ENCODE data around the gene SIGLEC1. TPM values are rescaled to one million over a fixed set of nuclear protein-coding genes. Genes with fewer than 3 reads are reported as not detected.
A peak's percentile ranks its signal among the peaks of the same experiment; 100 is the strongest.

Gene SIGLEC1
- total RNA-seq, 1 donor from 2014 or later, result not detected

- H3K36me3 Mint-ChIP-seq (ENCODE audit: low read depth), result no peaks in the 10 kb centered on the region
- peak overlapping the region; percentile 68 for H3K4me3 Mint-ChIP-seq (ENCODE audit: unreplicated experiment)
- peak overlapping the region; percentile 84 for H3K27ac Mint-ChIP-seq (ENCODE audit: unreplicated experiment)
- DNase-seq (ENCODE audit: low spot score), result peak; percentile 90
- H3K27me3 Mint-ChIP-seq (ENCODE audit: low read depth), result peaks cover under 1% of the 10 kb centered on the region
- TF ChIP-seq CTCF (IDR thresholded peaks at IDR 0.05), result no peak
- no peaks in the 10 kb centered on the region for H3K9me3 Mint-ChIP-seq (ENCODE audit: low read depth)
- H3K4me1 Mint-ChIP-seq (ENCODE audit: low read depth), result peaks cover 38% of the 10 kb centered on the region
These were observed 31.6 kb downstream of the SIGLEC1 start for GRCh38 chr20:3680701-3681351.

GRCh38 chr20:3679749-3680700, 32.4 kb downstream of the SIGLEC1 start:
- H3K4me3 Mint-ChIP-seq (ENCODE audit: unreplicated experiment), result peak overlapping the region; percentile 47
- no peaks in the 10 kb centered on the region for H3K9me3 Mint-ChIP-seq (ENCODE audit: low read depth)
- peak; percentile 85 for DNase-seq (ENCODE audit: low spot score)
- H3K4me1 Mint-ChIP-seq (ENCODE audit: low read depth), result peaks cover 38% of the 10 kb centered on the region
- H3K27ac Mint-ChIP-seq (ENCODE audit: unreplicated experiment), result peak overlapping the region; percentile 84
- peaks cover 2% of the 10 kb centered on the region for H3K36me3 Mint-ChIP-seq (ENCODE audit: low read depth)
- no peak for TF ChIP-seq CTCF (IDR thresholded peaks at IDR 0.05)
- peaks cover 8% of the 10 kb centered on the region for H3K27me3 Mint-ChIP-seq (ENCODE audit: low read depth)

GRCh38 chr20:3678856-3679720, 33.3 kb downstream of the SIGLEC1 start:
- Mint-ChIP-seq H3K4me3 (ENCODE audit: unreplicated experiment) (no peak overlapping the region), H3K9me3 (ENCODE audit: low read depth) (no peaks in the 10 kb centered on the region), H3K27me3 (ENCODE audit: low read depth) (peaks cover 16% of the 10 kb centered on the region), H3K27ac (ENCODE audit: unreplicated experiment) (peak overlapping the region; percentile 76), H3K4me1 (ENCODE audit: low read depth) (peaks cover 38% of the 10 kb centered on the region), H3K36me3 (ENCODE audit: low read depth) (peaks cover 3% of the 10 kb centered on the region)
- DNase-seq (ENCODE audit: low spot score), result no peak
- TF ChIP-seq CTCF (IDR thresholded peaks at IDR 0.05), result no peak

GRCh38 chr20:3678198-3678597, 34.2 kb downstream of the SIGLEC1 start:
- no peaks in the 10 kb centered on the region for H3K9me3 Mint-ChIP-seq (ENCODE audit: low read depth)
- peaks cover 17% of the 10 kb centered on the region for H3K27me3 Mint-ChIP-seq (ENCODE audit: low read depth)
- no peak for TF ChIP-seq CTCF (IDR thresholded peaks at IDR 0.05)
- peaks cover 3% of the 10 kb centered on the region for H3K36me3 Mint-ChIP-seq (ENCODE audit: low read depth)
- no peak for DNase-seq (ENCODE audit: low spot score)
- peak overlapping the region; percentile 32 for H3K27ac Mint-ChIP-seq (ENCODE audit: unreplicated experiment)
- H3K4me3 Mint-ChIP-seq (ENCODE audit: unreplicated experiment), result no peak overlapping the region
- peaks cover 38% of the 10 kb centered on the region for H3K4me1 Mint-ChIP-seq (ENCODE audit: low read depth)
